Fibroblast of skin of abdomen (primary cell): ENCODE results near the gene AGAP9.
A peak's percentile ranks its signal among the peaks of the same experiment; 100 is the strongest.
"Not testable (repeated sequence)": the region's sequence is repeated elsewhere in the genome, so short reads cannot be mapped to it uniquely, and the experiment has no call there.

Experiments
- DNase-seq: peaks from one replicate; pipeline ENCODE4 v3.0.0-alpha.2; 2013

AGAP9 gene

GRCh38 chr10:47484786-47485185 lies 38.7 kb downstream of the AGAP9 start:
- not testable (repeated sequence) for DNase-seq

GRCh38 chr10:47483923-47484322 lies 39.5 kb downstream of the AGAP9 start, which contains the start of gene ANXA8:
Gene ANXA8 (minus strand): TSS chr10:47484115. CDS start chr10:47483933, 182 bp downstream.
- not testable (repeated sequence) for DNase-seq

- not testable (repeated sequence) for DNase-seq
Observed at GRCh38 chr10:47482367-47482766, 41.1 kb downstream of the AGAP9 start.

- not testable (repeated sequence) for DNase-seq
Observed at GRCh38 chr10:47481768-47482181, 41.7 kb downstream of the AGAP9 start.

GRCh38 chr10:47481182-47481766 lies 42.2 kb downstream of the AGAP9 start:
- DNase-seq = peak; percentile 72

GRCh38 chr10:47480133-47480532 lies 43.3 kb downstream of the AGAP9 start:
- DNase-seq = not testable (repeated sequence)

- not testable (repeated sequence) for DNase-seq
Observed at GRCh38 chr10:47478114-47478513, 45.3 kb downstream of the AGAP9 start.

GRCh38 chr10:47477078-47477477 lies 46.4 kb downstream of the AGAP9 start:
- not testable (repeated sequence) for DNase-seq

GRCh38 chr10:47475101-47475500 lies 48.3 kb downstream of the AGAP9 start:
- not testable (repeated sequence) for DNase-seq

- not testable (repeated sequence) for DNase-seq
Observed at GRCh38 chr10:47473516-47473915, 49.9 kb downstream of the AGAP9 start.

- not testable (repeated sequence) for DNase-seq
Observed at GRCh38 chr10:47472647-47473046, 50.8 kb downstream of the AGAP9 start.

GRCh38 chr10:47472072-47472471 lies 51.4 kb downstream of the AGAP9 start:
- DNase-seq = not testable (repeated sequence)

GRCh38 chr10:47468731-47469528 lies 54.5 kb downstream of the AGAP9 start:
- not testable (repeated sequence) for DNase-seq

GRCh38 chr10:47467957-47468356 lies 55.5 kb downstream of the AGAP9 start:
- DNase-seq = not testable (repeated sequence)

GRCh38 chr10:47467458-47467857 lies 56.0 kb downstream of the AGAP9 start:
- DNase-seq = not testable (repeated sequence)

- DNase-seq = not testable (repeated sequence)
Observed at GRCh38 chr10:47465216-47465917, 58.1 kb downstream of the AGAP9 start.

GRCh38 chr10:47462577-47463358 lies 60.7 kb downstream of the AGAP9 start:
- not testable (repeated sequence) for DNase-seq

- peak; percentile 58 for DNase-seq
Observed at GRCh38 chr10:47461261-47461687, 62.2 kb downstream of the AGAP9 start.

- DNase-seq = peak; percentile 71
Observed at GRCh38 chr10:47458466-47459154, 64.8 kb downstream of the AGAP9 start.

- DNase-seq = no peak
Observed at GRCh38 chr10:47457826-47458225, 65.6 kb downstream of the AGAP9 start.

- peak; percentile 4 for DNase-seq
Observed at GRCh38 chr10:47457528-47457820, 66.0 kb downstream of the AGAP9 start.
